Keratinocyte (primary cell): Measurements from ENCODE around the gene ALK. TPM values are rescaled to one million over a fixed set of nuclear protein-coding genes. Genes with fewer than 3 reads are reported as not detected.

Experiments
- DNase-seq: peaks from one replicate; pipeline ENCODE4 v3.0.0-alpha.2; 2011; ENCODE audit warnings: low read depth, missing footprints, low spot score
- FAIRE-seq: peaks from 2 replicates; lab custom pipeline; 2011; peaks lifted over from hg19 to GRCh38; lab: Jason Lieb, UNC
- H2AFZ ChIP-seq: 2 replicates; pipeline ENCODE4 v1.6.0; 2012; ENCODE audit warnings: low read length, control low read depth, inconsistent platforms; ENCODE audit not compliant: control insufficient read depth
- H3K27ac ChIP-seq: 2 replicates; pipeline ENCODE4 v1.5.1; 2011; ENCODE audit warnings: low read length; ENCODE audit not compliant: control insufficient read depth, insufficient read depth
- H3K27me3 ChIP-seq: 3 replicates; pipeline ENCODE4 v1.6.0; 2011; ENCODE audit warnings: low read length; ENCODE audit not compliant: control insufficient read depth, insufficient read depth; ENCODE audit errors: extremely low read depth
- H3K36me3 ChIP-seq, 2 experiments: 2 replicates in 1 of 2; 3 replicates in 1 of 2; pipeline ENCODE4 v1.5.1; 2011; ENCODE audit warnings: low read length in 2 of 2, mild to moderate bottlenecking in 1 of 2; ENCODE audit not compliant: control insufficient read depth in 2 of 2, insufficient read depth in 2 of 2; ENCODE audit errors: extremely low read depth in 1 of 2
- H3K4me1 ChIP-seq: 3 replicates; pipeline ENCODE4 v1.5.1; 2011; ENCODE audit warnings: low read length; ENCODE audit not compliant: control insufficient read depth, insufficient read depth; ENCODE audit errors: extremely low read depth
- H3K4me2 ChIP-seq: 3 replicates; pipeline ENCODE4 v1.6.0; 2011; ENCODE audit warnings: low read depth, low read length; ENCODE audit not compliant: control insufficient read depth, insufficient read depth; ENCODE audit errors: extremely low read depth
- H3K4me3 ChIP-seq, 3 experiments: fragments of 200-600 bp in 1 of 3; sonication (generic) in 1 of 3; 2 replicates in 2 of 3; 3 replicates in 1 of 3; pipeline ENCODE4 v1.5.1; 2011 to 2016; ENCODE audit warnings: low read length in 3 of 3, mild to moderate bottlenecking in 3 of 3, control low read depth in 2 of 3, inconsistent platforms in 1 of 3, low read depth in 1 of 3, mixed read lengths in 1 of 3, mixed run types in 1 of 3, moderate library complexity in 1 of 3; ENCODE audit not compliant: control insufficient read depth in 2 of 3, insufficient read depth in 2 of 3; ENCODE audit errors: extremely low read depth in 1 of 3
- H3K79me2 ChIP-seq: 2 replicates; pipeline ENCODE4 v1.6.0; 2012; ENCODE audit warnings: low read length; ENCODE audit not compliant: control insufficient read depth, insufficient read depth
- H3K9ac ChIP-seq: 3 replicates; pipeline ENCODE4 v1.6.0; 2011; ENCODE audit warnings: low read length; ENCODE audit not compliant: control insufficient read depth, insufficient read depth; ENCODE audit errors: extremely low read depth
- H3K9me1 ChIP-seq: 3 replicates; pipeline ENCODE4 v1.6.0; 2011; ENCODE audit warnings: low read length; ENCODE audit not compliant: control insufficient read depth, insufficient read depth; ENCODE audit errors: extremely low read depth
- H3K9me3 ChIP-seq: 2 replicates; pipeline ENCODE4 v1.5.1; 2012; ENCODE audit warnings: low read depth, low read length; ENCODE audit not compliant: control insufficient read depth
- H4K20me1 ChIP-seq: 3 replicates; pipeline ENCODE4 v1.6.0; 2011; ENCODE audit warnings: low read length; ENCODE audit not compliant: control insufficient read depth, insufficient read depth; ENCODE audit errors: extremely low read depth
- CTCF ChIP-seq, 3 experiments: IDR thresholded peaks in 1 of 3; conservative IDR thresholded peaks in 1 of 3; optimal IDR thresholded peaks in 1 of 3; 2 replicates in 2 of 3; 3 replicates in 1 of 3; pipeline versions ENCODE3 to v1.5.1; 2011; ENCODE audit warnings: low read length in 3 of 3, mild to moderate bottlenecking in 3 of 3, moderate library complexity in 2 of 3, control low read depth in 1 of 3, inconsistent platforms in 1 of 3; ENCODE audit not compliant: insufficient read depth in 2 of 3; ENCODE audit errors: extremely low read depth in 1 of 3
- EZH2 ChIP-seq: IDR thresholded peaks from one replicate; pipeline ENCODE4 v1.6.1; 2012; ENCODE audit warnings: inconsistent platforms, mild to moderate bottlenecking, low read length, moderate library complexity
- dilution Hi-C: fragments of 300-500 bp; cut with MboI; formaldehyde crosslinking; loops from one replicate; pipeline ENCODE4 v1.7.0; 2020; ENCODE audit warnings: low sequenced_read_pairs; ENCODE audit not compliant: extremely low pct_ligation_motif_present
- polyA plus RNA-seq, 5 experiments: library from polyadenylated mRNA; depleted of rRNA in 3 of 5; stranded (reverse) in 3 of 5; stranded (forward) in 1 of 5; unstranded in 1 of 5; fragments of >200 nt; gene quantifications; 1 replicate in 1 of 5; 2 replicates in 3 of 5; 3 replicates in 1 of 5; pipeline versions ENCODE4 v1.2.1 to v1.2.3, GENCODE V29; 2011 to 2012; ENCODE audit warnings: missing spikeins in 2 of 5, low read depth in 1 of 5, low replicate concordance in 1 of 5

The ALK gene
- polyA plus RNA-seq, 1 donor (not counting 4 experiments of a cell fraction or from before 2014, with no cell fraction given): not detected

- no peak for FAIRE-seq
- Histone ChIP-seq H3K4me3 (no peak overlapping the region), H4K20me1 (no peaks in the 10 kb centered on the region), H3K9ac (no peak overlapping the region), H3K9me3 (no peaks in the 10 kb centered on the region), H2AFZ (no peak overlapping the region), H3K36me3 (no peaks in the 10 kb centered on the region), H3K27me3 (no peaks in the 10 kb centered on the region), H3K27ac (no peak overlapping the region), H3K4me1 (no peaks in the 10 kb centered on the region), H3K4me2 (no peak overlapping the region), H3K79me2 (no peaks in the 10 kb centered on the region), H3K9me1 (no peaks in the 10 kb centered on the region)
- dilution Hi-C loops: no loop called here
- no peak for DNase-seq
- no peak for TF ChIP-seq CTCF (optimal IDR thresholded peaks at IDR 0.05 in 1 of 3, IDR thresholded peaks at IDR 0.05 in 1 of 3, conservative IDR thresholded peaks at IDR 0.05 in 1 of 3; ENCODE audit: extremely low read depth in 1 of 3, insufficient read depth in 2 of 3, low read length in 3 of 3)
- TF ChIP-seq EZH2: no peak
Observed at GRCh38 chr2:29215073-29215472, 706.3 kb downstream of the ALK start.

DNA sequence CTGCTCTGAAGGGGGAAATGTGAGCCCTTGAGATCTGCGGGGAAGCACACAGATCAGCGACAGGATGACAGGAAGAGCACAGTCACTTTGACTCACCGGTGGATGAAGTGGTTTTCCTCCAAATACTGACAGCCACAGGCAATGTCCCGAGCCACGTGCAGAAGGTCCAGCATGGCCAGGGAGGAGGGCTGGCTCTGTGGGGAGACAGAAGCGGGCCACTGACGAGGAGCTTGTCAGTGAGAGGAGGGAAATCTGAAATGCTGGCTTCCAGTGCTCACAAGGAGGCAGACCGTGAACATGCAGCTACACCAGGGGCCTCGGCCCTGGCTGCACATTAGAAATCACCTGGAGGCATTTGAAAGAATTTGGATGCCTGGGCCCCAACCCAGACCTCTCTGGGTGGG lies 707.5 kb downstream of the ALK start:
- no peak overlapping the region for H3K9ac ChIP-seq
- no peaks in the 10 kb centered on the region for H3K9me1 ChIP-seq
- no peak overlapping the region for H3K27ac ChIP-seq
- dilution Hi-C loops: no loop called here
- no peak for DNase-seq
- no peak overlapping the region for H2AFZ ChIP-seq
- no peaks in the 10 kb centered on the region for H3K79me2 ChIP-seq
- TF ChIP-seq EZH2 (no peak), CTCF (optimal IDR thresholded peaks at IDR 0.05 in 1 of 3, IDR thresholded peaks at IDR 0.05 in 1 of 3, conservative IDR thresholded peaks at IDR 0.05 in 1 of 3; ENCODE audit: extremely low read depth in 1 of 3, insufficient read depth in 2 of 3, low read length in 3 of 3) (no peak)
- H4K20me1 ChIP-seq: no peaks in the 10 kb centered on the region
- H3K27me3 ChIP-seq: no peaks in the 10 kb centered on the region
- no peak for FAIRE-seq
- H3K4me2 ChIP-seq: no peak overlapping the region
- no peaks in the 10 kb centered on the region for H3K36me3 ChIP-seq
- peaks cover 5% of the 10 kb centered on the region for H3K4me1 ChIP-seq
- H3K4me3 ChIP-seq: no peak overlapping the region
- no peaks in the 10 kb centered on the region for H3K9me3 ChIP-seq
